ENCODE results near the gene ZBTB38.
A peak's percentile ranks its signal among the peaks of the same experiment; 100 is the strongest.

Gene ZBTB38

GRCh38 chr3:141366285-141367037 lies 1.8 kb upstream of the ZBTB38 start:
- DNase-seq (ENCODE audit: low spot score), result peak; percentile 54

- peak; percentile 78 for DNase-seq (ENCODE audit: low spot score)
Observed at GRCh38 chr3:141367038-141367730, 1.1 kb upstream of the ZBTB38 start.

- no peak for DNase-seq (ENCODE audit: low spot score)
Observed at GRCh38 chr3:141368925-141369794, 856 bp downstream of the ZBTB38 start.

GRCh38 chr3:141370065-141370533 lies 1.8 kb downstream of the ZBTB38 start:
- peak; percentile 57 for DNase-seq (ENCODE audit: low spot score)

- no peak for DNase-seq (ENCODE audit: low spot score)
Observed at GRCh38 chr3:141371882-141372281, 3.6 kb downstream of the ZBTB38 start.

- DNase-seq (ENCODE audit: low spot score), result no peak
Observed at GRCh38 chr3:141372656-141373055, 4.4 kb downstream of the ZBTB38 start.

GRCh38 chr3:141373232-141373631 lies 4.9 kb downstream of the ZBTB38 start:
- no peak for DNase-seq (ENCODE audit: low spot score)

- no peak for DNase-seq (ENCODE audit: low spot score)
Observed at GRCh38 chr3:141373768-141374526, 5.6 kb downstream of the ZBTB38 start.

GRCh38 chr3:141375381-141376301 lies 7.3 kb downstream of the ZBTB38 start:
- no peak for DNase-seq (ENCODE audit: low spot score)

GRCh38 chr3:141377377-141377776 lies 9.1 kb downstream of the ZBTB38 start:
- no peak for DNase-seq (ENCODE audit: low spot score)

GRCh38 chr3:141378556-141378955 lies 10.3 kb downstream of the ZBTB38 start:
- no peak for DNase-seq (ENCODE audit: low spot score)

- DNase-seq (ENCODE audit: low spot score), result no peak
Observed at GRCh38 chr3:141379250-141379966, 11.1 kb downstream of the ZBTB38 start.

GRCh38 chr3:141380279-141380678 lies 12.0 kb downstream of the ZBTB38 start:
- DNase-seq (ENCODE audit: low spot score), result no peak

- DNase-seq (ENCODE audit: low spot score), result no peak
Observed at GRCh38 chr3:141380987-141381386, 12.7 kb downstream of the ZBTB38 start.

GRCh38 chr3:141382571-141382970 lies 14.3 kb downstream of the ZBTB38 start:
- DNase-seq (ENCODE audit: low spot score), result no peak

GRCh38 chr3:141383555-141384129 lies 15.3 kb downstream of the ZBTB38 start:
- no peak for DNase-seq (ENCODE audit: low spot score)

- no peak for DNase-seq (ENCODE audit: low spot score)
Observed at GRCh38 chr3:141384157-141384556, 15.9 kb downstream of the ZBTB38 start.

GRCh38 chr3:141384575-141384974 lies 16.3 kb downstream of the ZBTB38 start:
- no peak for DNase-seq (ENCODE audit: low spot score)

- DNase-seq (ENCODE audit: low spot score), result no peak
Observed at GRCh38 chr3:141385406-141386125, 17.3 kb downstream of the ZBTB38 start.
